Measurements from ENCODE around the gene SLC6A5. TPM values are rescaled to one million over a fixed set of nuclear protein-coding genes. Genes with fewer than 3 reads are reported as not detected.
"Not testable (repeated sequence)": the region's sequence is repeated elsewhere in the genome, so short reads cannot be mapped to it uniquely, and the experiment has no call there.

SLC6A5 gene
- total and polyA plus RNA-seq, 2 of the 8 experiments (the other 6 are each of a cell fraction or from before 2014, with no cell fraction given): not detected

- H2BK20ac ChIP-seq (ENCODE audit: low read length); H3K9me3 ChIP-seq (ENCODE audit: insufficient read depth in 2 of 2, low read depth in 1 of 2, low read length in 1 of 2); FAIRE-seq; H3K18ac ChIP-seq (ENCODE audit: extremely low read depth, low read length); H3K23ac ChIP-seq (ENCODE audit: insufficient read length); H2AFZ ChIP-seq (ENCODE audit: low read length); H3K23me2 ChIP-seq (ENCODE audit: low read depth, low read length); H3K79me1 ChIP-seq (ENCODE audit: low read depth, low read length); H4K20me1 ChIP-seq (replicated peaks in 1 of 2; ENCODE audit: control insufficient read depth in 1 of 2, insufficient read depth in 2 of 2, low read length in 2 of 2); H3K4ac ChIP-seq (replicated peaks; ENCODE audit: insufficient read length, low read depth, low read length); H4K8ac ChIP-seq (ENCODE audit: extremely low read depth, insufficient read depth, low read length); H4K5ac ChIP-seq (ENCODE audit: insufficient read length, low read depth, low read length); H3K9ac ChIP-seq (replicated peaks in 1 of 4; ENCODE audit: extremely low read depth in 1 of 4, low read depth in 3 of 4, low read length in 3 of 4); H2BK12ac ChIP-seq (ENCODE audit: low read depth, low read length); H3K4me1 ChIP-seq (replicated peaks in 1 of 4; ENCODE audit: control insufficient read depth in 3 of 4, insufficient read depth in 4 of 4, low read length in 3 of 4); H3K14ac ChIP-seq (ENCODE audit: insufficient read length); H2AK5ac ChIP-seq (ENCODE audit: low read depth, low read length); DNase-seq (ENCODE audit: low read depth in 1 of 2, low spot score in 2 of 2); H3K4me2 ChIP-seq (ENCODE audit: insufficient read depth in 1 of 2, low read depth in 2 of 2, low read length in 2 of 2); H2BK120ac ChIP-seq (replicated peaks; ENCODE audit: low read depth, low read length); H2BK5ac ChIP-seq (ENCODE audit: low read depth, low read length); H3K4me3 ChIP-seq (ENCODE audit: extremely low read depth in 1 of 4, insufficient read depth in 2 of 4, low read depth in 3 of 4, low read length in 4 of 4); H3K79me2 ChIP-seq (ENCODE audit: control insufficient read depth in 1 of 2, insufficient read depth in 2 of 2, low read length in 2 of 2); H3K27me3 ChIP-seq (replicated peaks in 1 of 4; ENCODE audit: control insufficient read depth in 3 of 4, extremely low read depth in 1 of 4, insufficient read depth in 3 of 4, low read length in 3 of 4); H3K27ac ChIP-seq (ENCODE audit: low read depth, low read length); H3K56ac ChIP-seq (replicated peaks; ENCODE audit: insufficient read length, low read depth, low read length); H2BK15ac ChIP-seq (ENCODE audit: low read length); H3K36me3 ChIP-seq (ENCODE audit: control insufficient read depth in 2 of 4, insufficient read depth in 4 of 4, low read length in 3 of 4); POLR2A ChIA-PET (ENCODE audit: partially characterized antibody); H4K91ac ChIP-seq (replicated peaks; ENCODE audit: insufficient read length, low read length): not testable (repeated sequence)
- WGBS, 2 experiments (ENCODE audit: extremely low coverage in 1 of 2, insufficient coverage in 1 of 2, insufficient read length in 1 of 2, insufficient replicate concordance in 2 of 2, low coverage in 1 of 2, low lambda C conversion rate in 2 of 2, missing lambda C conversion rate in 1 of 2): 97% methylated on average over 4 of the region's 4 CpGs; no CpG with 5 or more reads in 1 of the 2 experiments
- CTCF ChIA-PET (ENCODE audit: partially characterized antibody): interaction anchor here (1.3 kb wide), 1 partner anchor 30 kb away, joined by 4 read pairs; no protein-coding TSS in a partner anchor
These were observed 19.7 kb upstream of the SLC6A5 start for GRCh38 chr11:20579725-20580124.
